Keratinocyte (primary cell): ENCODE results near the gene SCPEP1. TPM values are rescaled to one million over a fixed set of nuclear protein-coding genes. Genes with fewer than 3 reads are reported as not detected.

ENCODE experiments used
- DNase-seq: peaks from one replicate; pipeline ENCODE4 v3.0.0-alpha.2; 2011; ENCODE audit warnings: low read depth, missing footprints, low spot score
- FAIRE-seq: peaks from 2 replicates; lab custom pipeline; 2011; peaks lifted over from hg19 to GRCh38; lab: Jason Lieb, UNC
- H2AFZ ChIP-seq: 2 replicates; pipeline ENCODE4 v1.6.0; 2012; ENCODE audit warnings: low read length, control low read depth, inconsistent platforms; ENCODE audit not compliant: control insufficient read depth
- H3K27ac ChIP-seq: 2 replicates; pipeline ENCODE4 v1.5.1; 2011; ENCODE audit warnings: low read length; ENCODE audit not compliant: control insufficient read depth, insufficient read depth
- H3K27me3 ChIP-seq: 3 replicates; pipeline ENCODE4 v1.6.0; 2011; ENCODE audit warnings: low read length; ENCODE audit not compliant: control insufficient read depth, insufficient read depth; ENCODE audit errors: extremely low read depth
- H3K36me3 ChIP-seq, 2 experiments: 2 replicates in 1 of 2; 3 replicates in 1 of 2; pipeline ENCODE4 v1.5.1; 2011; ENCODE audit warnings: low read length in 2 of 2, mild to moderate bottlenecking in 1 of 2; ENCODE audit not compliant: control insufficient read depth in 2 of 2, insufficient read depth in 2 of 2; ENCODE audit errors: extremely low read depth in 1 of 2
- H3K4me1 ChIP-seq: 3 replicates; pipeline ENCODE4 v1.5.1; 2011; ENCODE audit warnings: low read length; ENCODE audit not compliant: control insufficient read depth, insufficient read depth; ENCODE audit errors: extremely low read depth
- H3K4me2 ChIP-seq: 3 replicates; pipeline ENCODE4 v1.6.0; 2011; ENCODE audit warnings: low read depth, low read length; ENCODE audit not compliant: control insufficient read depth, insufficient read depth; ENCODE audit errors: extremely low read depth
- H3K4me3 ChIP-seq, 3 experiments: fragments of 200-600 bp in 1 of 3; sonication (generic) in 1 of 3; 2 replicates in 2 of 3; 3 replicates in 1 of 3; pipeline ENCODE4 v1.5.1; 2011 to 2016; ENCODE audit warnings: low read length in 3 of 3, mild to moderate bottlenecking in 3 of 3, control low read depth in 2 of 3, inconsistent platforms in 1 of 3, low read depth in 1 of 3, mixed read lengths in 1 of 3, mixed run types in 1 of 3, moderate library complexity in 1 of 3; ENCODE audit not compliant: control insufficient read depth in 2 of 3, insufficient read depth in 2 of 3; ENCODE audit errors: extremely low read depth in 1 of 3
- H3K79me2 ChIP-seq: 2 replicates; pipeline ENCODE4 v1.6.0; 2012; ENCODE audit warnings: low read length; ENCODE audit not compliant: control insufficient read depth, insufficient read depth
- H3K9ac ChIP-seq: 3 replicates; pipeline ENCODE4 v1.6.0; 2011; ENCODE audit warnings: low read length; ENCODE audit not compliant: control insufficient read depth, insufficient read depth; ENCODE audit errors: extremely low read depth
- H3K9me1 ChIP-seq: 3 replicates; pipeline ENCODE4 v1.6.0; 2011; ENCODE audit warnings: low read length; ENCODE audit not compliant: control insufficient read depth, insufficient read depth; ENCODE audit errors: extremely low read depth
- H3K9me3 ChIP-seq: 2 replicates; pipeline ENCODE4 v1.5.1; 2012; ENCODE audit warnings: low read depth, low read length; ENCODE audit not compliant: control insufficient read depth
- H4K20me1 ChIP-seq: 3 replicates; pipeline ENCODE4 v1.6.0; 2011; ENCODE audit warnings: low read length; ENCODE audit not compliant: control insufficient read depth, insufficient read depth; ENCODE audit errors: extremely low read depth
- EZH2 ChIP-seq: IDR thresholded peaks from one replicate; pipeline ENCODE4 v1.6.1; 2012; ENCODE audit warnings: inconsistent platforms, mild to moderate bottlenecking, low read length, moderate library complexity
- dilution Hi-C: fragments of 300-500 bp; cut with MboI; formaldehyde crosslinking; loops from one replicate; pipeline ENCODE4 v1.7.0; 2020; ENCODE audit warnings: low sequenced_read_pairs; ENCODE audit not compliant: extremely low pct_ligation_motif_present
- polyA plus RNA-seq, 5 experiments: library from polyadenylated mRNA; depleted of rRNA in 3 of 5; stranded (reverse) in 3 of 5; stranded (forward) in 1 of 5; unstranded in 1 of 5; fragments of >200 nt; gene quantifications; 1 replicate in 1 of 5; 2 replicates in 3 of 5; 3 replicates in 1 of 5; pipeline versions ENCODE4 v1.2.1 to v1.2.3, GENCODE V29; 2011 to 2012; ENCODE audit warnings: missing spikeins in 2 of 5, low read depth in 1 of 5, low replicate concordance in 1 of 5
- TF ChIP-seq, protein P1 (sequence below), 3 experiments: IDR thresholded peaks in 1 of 3; conservative IDR thresholded peaks in 1 of 3; optimal IDR thresholded peaks in 1 of 3; 2 replicates in 2 of 3; 3 replicates in 1 of 3; pipeline versions ENCODE3 to v1.5.1; 2011; ENCODE audit warnings: low read length in 3 of 3, mild to moderate bottlenecking in 3 of 3, moderate library complexity in 2 of 3, control low read depth in 1 of 3, inconsistent platforms in 1 of 3; ENCODE audit not compliant: insufficient read depth in 2 of 3; ENCODE audit errors: extremely low read depth in 1 of 3

SCPEP1 gene
- polyA plus RNA-seq, 1 donor (not counting 4 experiments of a cell fraction or from before 2014, with no cell fraction given), result 34.4 TPM

DNA sequence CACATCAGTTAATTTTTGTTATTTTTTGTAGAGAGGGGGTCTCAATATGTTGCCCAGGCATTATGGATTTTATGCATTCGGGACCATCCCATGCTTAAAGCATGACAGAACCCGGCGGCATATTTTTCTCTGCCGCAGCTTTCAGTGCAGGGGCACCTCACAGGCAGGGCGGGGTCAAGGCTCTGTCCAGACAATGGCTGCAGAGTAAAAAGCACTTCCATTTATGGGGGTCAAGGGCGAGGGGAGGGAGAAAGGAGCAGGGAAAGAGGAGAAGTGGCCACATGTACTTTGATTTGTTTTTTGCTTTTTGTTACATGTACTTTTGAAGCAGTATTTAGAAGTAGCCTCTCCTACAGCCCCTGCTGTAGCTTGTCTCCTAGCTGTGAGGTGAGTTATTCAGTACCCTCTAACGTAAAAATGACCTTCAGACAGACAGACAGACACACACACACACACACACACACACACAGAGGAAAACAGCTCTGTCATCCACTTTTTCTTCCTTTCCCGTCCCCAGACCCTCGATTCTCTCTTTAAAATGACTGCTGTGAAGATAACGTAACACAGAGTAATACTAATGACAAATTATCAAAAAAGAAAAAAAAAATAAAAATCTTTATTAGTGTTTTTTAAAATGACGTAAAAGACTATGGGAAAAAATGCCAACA lies 856 bp upstream of the SCPEP1 start:
- no peaks in the 10 kb centered on the region for H4K20me1 ChIP-seq
- H3K27ac ChIP-seq, result no peak overlapping the region
- H3K4me3 ChIP-seq, result peak overlapping the region in 2 of 3 experiments; percentile 79 to 87
- H2AFZ ChIP-seq, result no peak overlapping the region
- no peak overlapping the region for H3K9ac ChIP-seq
- TF ChIP-seq, protein P1, sequence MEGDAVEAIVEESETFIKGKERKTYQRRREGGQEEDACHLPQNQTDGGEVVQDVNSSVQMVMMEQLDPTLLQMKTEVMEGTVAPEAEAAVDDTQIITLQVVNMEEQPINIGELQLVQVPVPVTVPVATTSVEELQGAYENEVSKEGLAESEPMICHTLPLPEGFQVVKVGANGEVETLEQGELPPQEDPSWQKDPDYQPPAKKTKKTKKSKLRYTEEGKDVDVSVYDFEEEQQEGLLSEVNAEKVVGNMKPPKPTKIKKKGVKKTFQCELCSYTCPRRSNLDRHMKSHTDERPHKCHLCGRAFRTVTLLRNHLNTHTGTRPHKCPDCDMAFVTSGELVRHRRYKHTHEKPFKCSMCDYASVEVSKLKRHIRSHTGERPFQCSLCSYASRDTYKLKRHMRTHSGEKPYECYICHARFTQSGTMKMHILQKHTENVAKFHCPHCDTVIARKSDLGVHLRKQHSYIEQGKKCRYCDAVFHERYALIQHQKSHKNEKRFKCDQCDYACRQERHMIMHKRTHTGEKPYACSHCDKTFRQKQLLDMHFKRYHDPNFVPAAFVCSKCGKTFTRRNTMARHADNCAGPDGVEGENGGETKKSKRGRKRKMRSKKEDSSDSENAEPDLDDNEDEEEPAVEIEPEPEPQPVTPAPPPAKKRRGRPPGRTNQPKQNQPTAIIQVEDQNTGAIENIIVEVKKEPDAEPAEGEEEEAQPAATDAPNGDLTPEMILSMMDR (optimal IDR thresholded peaks at IDR 0.05 in 1 of 3, IDR thresholded peaks at IDR 0.05 in 1 of 3, conservative IDR thresholded peaks at IDR 0.05 in 1 of 3; ENCODE audit: extremely low read depth in 1 of 3, insufficient read depth in 2 of 3, low read length in 3 of 3), result no peak
- TF ChIP-seq EZH2, result no peak
- FAIRE-seq (no peak), DNase-seq (no peak)
- peaks cover 0 to 4% of the 10 kb centered on the region in 2 experiments for H3K36me3 ChIP-seq
- H3K27me3 ChIP-seq, result no peaks in the 10 kb centered on the region
- H3K4me2 ChIP-seq, result peak overlapping the region; percentile 92
- no peaks in the 10 kb centered on the region for H3K79me2 ChIP-seq
- H3K4me1 ChIP-seq, result peaks cover 19% of the 10 kb centered on the region
- dilution Hi-C loops, result no loop called here
- no peaks in the 10 kb centered on the region for H3K9me3 ChIP-seq
- no peaks in the 10 kb centered on the region for H3K9me1 ChIP-seq

DNA sequence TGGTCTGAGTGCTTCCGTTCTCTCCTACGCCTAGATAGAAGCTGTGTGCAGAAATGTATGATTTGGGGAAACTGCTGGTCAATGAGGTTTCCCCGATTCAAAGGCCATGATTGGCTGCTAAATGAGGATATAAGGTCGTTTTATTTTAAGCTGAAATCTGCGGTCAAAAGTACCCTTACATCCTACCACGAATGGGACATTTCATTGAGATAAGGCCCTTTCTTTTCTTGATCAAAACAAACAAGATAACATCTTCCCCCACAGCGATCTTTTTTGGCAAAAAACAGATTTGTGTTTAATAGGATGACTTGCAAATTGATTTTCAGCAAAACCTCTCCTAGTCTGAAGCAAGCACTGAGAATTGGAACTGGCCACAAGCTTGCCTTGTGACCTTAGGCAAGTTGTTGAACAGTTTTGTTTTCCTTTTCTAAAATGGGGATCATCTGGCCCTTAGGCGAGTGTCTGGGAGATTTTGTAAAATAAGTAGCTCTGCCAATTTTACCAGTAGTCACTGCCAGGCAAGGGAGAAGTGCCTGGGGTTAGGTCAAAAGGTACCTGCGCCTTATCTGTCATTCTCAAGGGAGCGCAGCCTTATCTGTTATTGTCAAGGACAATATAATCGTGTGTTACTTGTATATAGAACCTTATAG lies 635 bp downstream of the SCPEP1 start:
- Histone ChIP-seq H3K36me3 (peaks cover 0 to 4% of the 10 kb centered on the region in 2 experiments), H3K9me1 (no peaks in the 10 kb centered on the region), H3K9ac (peak overlapping the region; percentile 65), H2AFZ (peak overlapping the region; percentile 95), H3K4me3 (peak overlapping the region; percentile 53 to 76 (median 70)), H3K27ac (peak overlapping the region; percentile 28), H4K20me1 (no peaks in the 10 kb centered on the region), H3K27me3 (no peaks in the 10 kb centered on the region), H3K4me1 (peaks cover 28% of the 10 kb centered on the region), H3K9me3 (no peaks in the 10 kb centered on the region), H3K79me2 (no peaks in the 10 kb centered on the region), H3K4me2 (peak overlapping the region; percentile 95)
- DNase-seq, result no peak
- no peak for TF ChIP-seq EZH2
- TF ChIP-seq, protein P1 (optimal IDR thresholded peaks at IDR 0.05 in 1 of 3, IDR thresholded peaks at IDR 0.05 in 1 of 3, conservative IDR thresholded peaks at IDR 0.05 in 1 of 3; ENCODE audit: extremely low read depth in 1 of 3, insufficient read depth in 2 of 3, low read length in 3 of 3), result no peak
- FAIRE-seq, result no peak
- dilution Hi-C loops, result no loop called here
